Middle frontal gyrus (tissue), 1 donor: Measurements from ENCODE around the gene CACNA2D3.
"Not testable (repeated sequence)": the region's sequence is repeated elsewhere in the genome, so short reads cannot be mapped to it uniquely, and the experiment has no call there.

Experiments used
- DNase-seq: peaks from one replicate; pipeline ENCODE4 v3.0.0-alpha.2; 2015; ENCODE audit warnings: low spot score; ENCODE audit errors: extremely low spot score

The CACNA2D3 gene

GRCh38 chr3:54443561-54444161 lies 321.3 kb downstream of the CACNA2D3 start:
- DNase-seq = no peak

- DNase-seq = no peak
Observed at GRCh38 chr3:54445630-54446029, 323.3 kb downstream of the CACNA2D3 start.

GRCh38 chr3:54447427-54447826 lies 325.1 kb downstream of the CACNA2D3 start:
- no peak for DNase-seq

GRCh38 chr3:54454806-54455205 lies 332.5 kb downstream of the CACNA2D3 start:
- DNase-seq = no peak

GRCh38 chr3:54458357-54458756 lies 336.0 kb downstream of the CACNA2D3 start:
- no peak for DNase-seq

- DNase-seq = not testable (repeated sequence)
Observed at GRCh38 chr3:54464554-54464953, 342.2 kb downstream of the CACNA2D3 start.

GRCh38 chr3:54476891-54477290 lies 354.5 kb downstream of the CACNA2D3 start:
- DNase-seq = no peak

GRCh38 chr3:54481606-54482365 lies 359.4 kb downstream of the CACNA2D3 start:
- DNase-seq = no peak

GRCh38 chr3:54484334-54484733 lies 362.0 kb downstream of the CACNA2D3 start:
- DNase-seq = no peak

GRCh38 chr3:54486317-54486716 lies 364.0 kb downstream of the CACNA2D3 start:
- no peak for DNase-seq

GRCh38 chr3:54488297-54488696 lies 365.9 kb downstream of the CACNA2D3 start:
- no peak for DNase-seq

- no peak for DNase-seq
Observed at GRCh38 chr3:54494209-54494608, 371.9 kb downstream of the CACNA2D3 start.

- no peak for DNase-seq
Observed at GRCh38 chr3:54506603-54507002, 384.3 kb downstream of the CACNA2D3 start.

- no peak for DNase-seq
Observed at GRCh38 chr3:54507876-54508460, 385.6 kb downstream of the CACNA2D3 start.

GRCh38 chr3:54510506-54510905 lies 388.2 kb downstream of the CACNA2D3 start:
- no peak for DNase-seq

GRCh38 chr3:54511766-54512365 lies 389.5 kb downstream of the CACNA2D3 start:
- DNase-seq = no peak

GRCh38 chr3:54514006-54514405 lies 391.7 kb downstream of the CACNA2D3 start:
- DNase-seq = no peak

- DNase-seq = no peak
Observed at GRCh38 chr3:54514416-54514815, 392.1 kb downstream of the CACNA2D3 start.

GRCh38 chr3:54515441-54516213 lies 393.3 kb downstream of the CACNA2D3 start:
- no peak for DNase-seq

- no peak for DNase-seq
Observed at GRCh38 chr3:54517424-54517823, 395.1 kb downstream of the CACNA2D3 start.

GRCh38 chr3:54518011-54518675 lies 395.8 kb downstream of the CACNA2D3 start:
- DNase-seq = no peak
